ENCODE measurements around the gene SH2D1B. TPM values are rescaled to one million over a fixed set of nuclear protein-coding genes. Genes with fewer than 3 reads are reported as not detected.

The SH2D1B gene
- total and polyA plus RNA-seq, 8 donors: 0.33 to 0.73 TPM; not detected in 6

GRCh38 chr1:162388083-162388594 lies 23.8 kb downstream of the SH2D1B start:
- Histone ChIP-seq H3K27me3 (no peaks in the 10 kb centered on the region), H3K36me3 (peaks cover 0 to 30% (median 11%) of the 10 kb centered on the region in 4 donors), H3K27ac (no peak overlapping the region), H3K4me1 (peaks cover 0 to 8% (median 3%) of the 10 kb centered on the region in 4 donors), H3K4me3 (no peak overlapping the region), H3K9me3 (no peaks in the 10 kb centered on the region)
- DNase-seq: no peak
- intact Hi-C loops (cut with DNase I; ENCODE audit: low total_unique reads): loop anchor here (5.0 kb wide), 1 partner anchor 336 kb away; no protein-coding TSS in a partner anchor
- TF ChIP-seq EP300 (IDR thresholded peaks at IDR 0.05): no peak
- WGBS, 5 donors: 86 to 90% (median 88%) methylated on average over 8 of the region's 8 CpGs

DNA sequence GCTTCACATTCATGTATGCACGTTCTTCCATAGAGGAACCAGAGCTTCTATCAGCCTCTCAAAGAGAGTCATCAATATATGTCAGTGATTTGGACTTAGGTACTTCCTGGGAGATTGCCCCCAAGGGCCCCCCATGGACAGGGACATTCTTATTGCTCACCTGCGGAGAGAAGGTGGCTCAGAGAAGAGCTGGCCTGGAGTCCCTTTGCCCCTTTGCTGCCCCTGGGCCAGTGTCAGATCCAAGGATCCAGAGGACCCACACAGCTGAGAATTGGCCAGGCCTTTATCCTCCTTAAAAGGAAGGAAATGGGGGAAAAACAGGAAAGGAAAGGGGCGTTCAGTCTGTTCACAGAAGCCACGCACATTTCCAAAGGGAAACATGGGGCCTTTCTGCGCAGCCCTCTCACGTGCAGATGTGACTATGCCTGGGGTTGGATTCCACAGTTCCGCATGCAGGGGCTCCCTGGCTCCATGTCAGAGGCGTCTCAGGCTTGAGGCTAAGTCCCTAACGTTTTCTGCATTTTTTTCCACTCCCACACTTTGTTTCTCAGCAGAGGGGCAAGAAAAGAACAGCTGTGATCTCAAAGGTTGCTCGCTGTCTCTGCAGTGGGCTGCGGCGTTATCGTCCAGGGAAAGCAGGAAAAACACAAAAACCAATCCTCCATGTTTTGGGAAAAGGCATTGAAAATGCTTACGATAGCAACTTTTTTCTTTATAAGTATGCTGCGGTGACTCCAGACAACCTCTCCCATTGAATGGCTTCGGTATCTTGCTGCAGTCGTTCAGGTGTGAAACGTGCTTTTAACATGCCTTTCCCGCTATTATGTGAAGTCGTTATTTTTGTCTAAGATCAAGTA lies 24.5 kb downstream of the SH2D1B start:
- H3K4me1 ChIP-seq: peaks cover 0 to 10% (median 3%) of the 10 kb centered on the region in 4 donors
- no peaks in the 10 kb centered on the region for H3K9me3 ChIP-seq
- no peak overlapping the region for H3K27ac ChIP-seq
- no peak for TF ChIP-seq POLR2A (IDR thresholded peaks at IDR 0.05)
- H3K27me3 ChIP-seq: no peaks in the 10 kb centered on the region
- no peak overlapping the region for H3K4me3 ChIP-seq
- peaks cover 0 to 37% (median 14%) of the 10 kb centered on the region in 4 donors for H3K36me3 ChIP-seq
- intact Hi-C loops (cut with DNase I; ENCODE audit: low total_unique reads): loop anchor here (5.0 kb wide), 1 partner anchor 335 kb away; no protein-coding TSS in a partner anchor
- WGBS, 5 donors: 83 to 89% (median 87%) methylated on average over 20 of the region's 20 CpGs
- no peak for DNase-seq

- Histone ChIP-seq H3K9me3 (no peaks in the 10 kb centered on the region), H3K36me3 (peaks cover 0 to 43% (median 15%) of the 10 kb centered on the region in 4 donors), H3K4me3 (no peak overlapping the region), H3K4me1 (peaks cover 0 to 12% (median 3%) of the 10 kb centered on the region in 4 donors), H3K27ac (no peak overlapping the region), H3K27me3 (no peaks in the 10 kb centered on the region)
- DNase-seq: no peak
- intact Hi-C loops (cut with DNase I; ENCODE audit: low total_unique reads): loop anchor here (5.0 kb wide), 1 partner anchor 334 kb away; no protein-coding TSS in a partner anchor
- WGBS, 5 donors: 81 to 87% (median 83%) methylated on average over 8 of the region's 8 CpGs
- TF ChIP-seq, protein P1, sequence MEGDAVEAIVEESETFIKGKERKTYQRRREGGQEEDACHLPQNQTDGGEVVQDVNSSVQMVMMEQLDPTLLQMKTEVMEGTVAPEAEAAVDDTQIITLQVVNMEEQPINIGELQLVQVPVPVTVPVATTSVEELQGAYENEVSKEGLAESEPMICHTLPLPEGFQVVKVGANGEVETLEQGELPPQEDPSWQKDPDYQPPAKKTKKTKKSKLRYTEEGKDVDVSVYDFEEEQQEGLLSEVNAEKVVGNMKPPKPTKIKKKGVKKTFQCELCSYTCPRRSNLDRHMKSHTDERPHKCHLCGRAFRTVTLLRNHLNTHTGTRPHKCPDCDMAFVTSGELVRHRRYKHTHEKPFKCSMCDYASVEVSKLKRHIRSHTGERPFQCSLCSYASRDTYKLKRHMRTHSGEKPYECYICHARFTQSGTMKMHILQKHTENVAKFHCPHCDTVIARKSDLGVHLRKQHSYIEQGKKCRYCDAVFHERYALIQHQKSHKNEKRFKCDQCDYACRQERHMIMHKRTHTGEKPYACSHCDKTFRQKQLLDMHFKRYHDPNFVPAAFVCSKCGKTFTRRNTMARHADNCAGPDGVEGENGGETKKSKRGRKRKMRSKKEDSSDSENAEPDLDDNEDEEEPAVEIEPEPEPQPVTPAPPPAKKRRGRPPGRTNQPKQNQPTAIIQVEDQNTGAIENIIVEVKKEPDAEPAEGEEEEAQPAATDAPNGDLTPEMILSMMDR (IDR thresholded peaks at IDR 0.05): no peak
- TF ChIP-seq POLR2A (IDR thresholded peaks at IDR 0.05) (no peak), POLR2AphosphoS5 (IDR thresholded peaks at IDR 0.05) (no peak), EP300 (IDR thresholded peaks at IDR 0.05) (no peak)
Observed at GRCh38 chr1:162386292-162387225, 25.4 kb downstream of the SH2D1B start.

GRCh38 chr1:162385702-162386101 lies 26.2 kb downstream of the SH2D1B start:
- Histone ChIP-seq H3K36me3 (peaks cover 0 to 43% (median 15%) of the 10 kb centered on the region in 4 donors), H3K27me3 (no peaks in the 10 kb centered on the region), H3K4me3 (no peak overlapping the region), H3K27ac (no peak overlapping the region), H3K9me3 (no peaks in the 10 kb centered on the region), H3K4me1 (peaks cover 0 to 9% (median 3%) of the 10 kb centered on the region in 4 donors)
- intact Hi-C loops (cut with DNase I; ENCODE audit: low total_unique reads): loop anchor here (5.0 kb wide), 1 partner anchor 333 kb away; no protein-coding TSS in a partner anchor
- WGBS, 5 donors: 78 to 100% (median 89%) methylated on average over 3 of the region's 3 CpGs
- TF ChIP-seq EP300 (IDR thresholded peaks at IDR 0.05) (no peak), POLR2AphosphoS5 (IDR thresholded peaks at IDR 0.05) (no peak), POLR2A (IDR thresholded peaks at IDR 0.05) (no peak)
- TF ChIP-seq, protein P1 (IDR thresholded peaks at IDR 0.05): no peak
- no peak for DNase-seq

DNA sequence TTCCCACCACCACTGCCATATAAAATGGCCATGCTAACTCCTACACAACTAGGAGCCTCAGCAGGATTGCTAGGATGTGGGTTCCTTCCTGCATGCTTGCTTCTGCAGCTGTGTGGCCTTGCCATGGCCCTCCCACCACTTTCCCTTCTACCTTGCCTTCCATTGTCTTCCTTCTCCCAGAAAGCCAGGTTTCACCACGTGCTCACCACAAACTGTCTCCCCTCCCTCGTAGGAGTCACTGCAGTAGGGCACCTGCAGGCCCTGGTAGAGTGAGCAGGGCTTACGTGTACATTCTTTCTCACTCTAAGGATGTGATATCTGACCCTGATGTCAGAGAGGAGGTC lies 26.7 kb downstream of the SH2D1B start:
- Histone ChIP-seq H3K36me3 (peaks cover 0 to 43% (median 15%) of the 10 kb centered on the region in 4 donors), H3K27me3 (no peaks in the 10 kb centered on the region), H3K27ac (no peak overlapping the region), H3K4me3 (no peak overlapping the region), H3K9me3 (no peaks in the 10 kb centered on the region), H3K4me1 (peaks cover 0 to 9% (median 3%) of the 10 kb centered on the region in 4 donors)
- WGBS, 5 donors: 69 to 92% (median 81%) methylated on average over 3 of the region's 3 CpGs
- intact Hi-C loops (cut with DNase I; ENCODE audit: low total_unique reads): loop anchor here (5.0 kb wide), 1 partner anchor 333 kb away; no protein-coding TSS in a partner anchor
- no peak for TF ChIP-seq EP300 (IDR thresholded peaks at IDR 0.05)
- TF ChIP-seq POLR2A (IDR thresholded peaks at IDR 0.05): no peak
- TF ChIP-seq POLR2AphosphoS5 (IDR thresholded peaks at IDR 0.05): no peak
- TF ChIP-seq, protein P1 (IDR thresholded peaks at IDR 0.05): no peak
- DNase-seq: no peak
